ENCODE data around the gene FLT3. TPM values are rescaled to one million over a fixed set of nuclear protein-coding genes. Genes with fewer than 3 reads are reported as not detected.
A peak's percentile ranks its signal among the peaks of the same experiment; 100 is the strongest.

FLT3 gene
- total and polyA plus RNA-seq, 10 of the 15 experiments (the other 5 are each of a cell fraction or from before 2014, with no cell fraction given) = 0.04 to 0.19 (median 0.11) TPM; not detected in 1

DNA sequence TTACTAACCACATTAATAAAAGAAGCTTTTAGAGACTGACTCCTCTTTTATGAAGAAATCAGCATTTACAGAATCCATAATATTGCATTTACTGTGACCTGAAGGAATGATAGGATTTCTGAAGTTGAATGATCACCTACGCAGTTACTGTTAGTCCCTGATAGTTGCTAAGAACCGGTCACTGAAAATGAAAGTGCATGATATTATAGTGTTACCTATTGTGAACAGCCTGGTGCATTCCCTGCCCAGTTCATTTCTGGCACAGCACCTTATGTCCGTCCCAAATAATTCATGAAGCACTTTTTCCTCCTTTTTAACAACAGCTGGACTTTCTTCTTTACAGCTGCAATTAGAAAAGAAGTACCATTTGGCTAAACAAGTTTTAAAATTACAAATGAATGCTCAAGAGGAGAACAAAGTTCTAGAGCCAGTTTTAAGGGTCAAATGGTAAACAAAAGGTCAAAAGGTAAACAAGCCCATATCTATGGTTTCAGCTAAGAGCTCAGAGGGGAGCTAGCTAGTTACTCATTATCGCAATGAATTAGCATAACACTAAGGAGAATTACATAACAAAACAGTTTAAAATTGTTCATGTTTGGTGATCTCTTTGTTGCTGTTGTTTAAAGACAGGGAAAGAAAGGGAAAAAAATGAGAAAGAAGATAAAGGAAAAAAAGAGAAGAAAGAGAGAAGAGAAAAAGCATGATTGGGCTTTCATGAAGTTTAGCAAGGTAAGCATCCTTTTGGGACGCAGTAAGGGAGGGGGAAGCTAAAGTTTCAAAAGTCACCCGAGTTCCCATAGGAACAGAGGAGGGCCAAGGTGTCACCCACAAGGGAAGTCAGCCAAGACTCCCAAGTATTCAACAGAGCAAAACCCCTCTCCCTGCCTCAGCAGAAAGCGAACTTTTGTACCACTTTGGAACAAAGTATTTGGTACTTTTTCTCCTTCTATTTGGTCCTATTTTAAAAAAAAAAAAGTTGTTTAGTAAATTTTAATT, 50.2 kb downstream of the FLT3 start (continued):
- TF ChIP-seq, protein P1, sequence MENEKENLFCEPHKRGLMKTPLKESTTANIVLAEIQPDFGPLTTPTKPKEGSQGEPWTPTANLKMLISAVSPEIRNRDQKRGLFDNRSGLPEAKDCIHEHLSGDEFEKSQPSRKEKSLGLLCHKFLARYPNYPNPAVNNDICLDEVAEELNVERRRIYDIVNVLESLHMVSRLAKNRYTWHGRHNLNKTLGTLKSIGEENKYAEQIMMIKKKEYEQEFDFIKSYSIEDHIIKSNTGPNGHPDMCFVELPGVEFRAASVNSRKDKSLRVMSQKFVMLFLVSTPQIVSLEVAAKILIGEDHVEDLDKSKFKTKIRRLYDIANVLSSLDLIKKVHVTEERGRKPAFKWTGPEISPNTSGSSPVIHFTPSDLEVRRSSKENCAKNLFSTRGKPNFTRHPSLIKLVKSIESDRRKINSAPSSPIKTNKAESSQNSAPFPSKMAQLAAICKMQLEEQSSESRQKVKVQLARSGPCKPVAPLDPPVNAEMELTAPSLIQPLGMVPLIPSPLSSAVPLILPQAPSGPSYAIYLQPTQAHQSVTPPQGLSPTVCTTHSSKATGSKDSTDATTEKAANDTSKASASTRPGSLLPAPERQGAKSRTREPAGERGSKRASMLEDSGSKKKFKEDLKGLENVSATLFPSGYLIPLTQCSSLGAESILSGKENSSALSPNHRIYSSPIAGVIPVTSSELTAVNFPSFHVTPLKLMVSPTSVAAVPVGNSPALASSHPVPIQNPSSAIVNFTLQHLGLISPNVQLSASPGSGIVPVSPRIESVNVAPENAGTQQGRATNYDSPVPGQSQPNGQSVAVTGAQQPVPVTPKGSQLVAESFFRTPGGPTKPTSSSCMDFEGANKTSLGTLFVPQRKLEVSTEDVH (IDR thresholded peaks at IDR 0.05; ENCODE audit: low read depth, partially characterized antibody) = no peak
- TF ChIP-seq EZH2 (IDR thresholded peaks at IDR 0.05; ENCODE audit: borderline replicate concordance, control insufficient read depth, low read depth, low read length) = no peak
- TF ChIP-seq NR2C1 (IDR thresholded peaks at IDR 0.05) = peak; percentile 67
- peak; percentile 53 for TF ChIP-seq SKIL (IDR thresholded peaks at IDR 0.05; ENCODE audit: low read depth, poor library complexity, severe bottlenecking)
- TF ChIP-seq EED (IDR thresholded peaks at IDR 0.05; ENCODE audit: low read depth) = no peak; the same call in 1 of the 2 replicates
- peak; percentile 95 for TF ChIP-seq NR2F1 (conservative IDR thresholded peaks at IDR 0.05)
- TF ChIP-seq IKZF1 (conservative IDR thresholded peaks at IDR 0.05) = peak; percentile 36; the same call in 1 of the 2 replicates
